Right lobe of liver (tissue), 6 donors: ENCODE data around the gene MPP2. TPM values are rescaled to one million over a fixed set of nuclear protein-coding genes. Genes with fewer than 3 reads are reported as not detected.

Source experiments
- ATAC-seq, 4 donors: fragments of 200-7000 bp; cut with Tn5 transposase; one replicate each; pipeline ENCODE4 v1.9.1; 2020; ENCODE audit warnings: mild to moderate bottlenecking in 4 of 4, moderate library complexity in 4 of 4
- DNase-seq, 3 donors: peaks; one replicate each; pipeline ENCODE4 v3.0.0-alpha.2; 2020
- H3K27ac ChIP-seq, 3 donors: fragments of 200-600 bp; one replicate each; pipeline ENCODE4 v1.8.0; 2022
- H3K27me3 ChIP-seq, 2 donors: fragments of 200-600 bp; one replicate each; pipeline ENCODE4 v1.8.0; 2022
- H3K36me3 ChIP-seq, 4 donors: fragments of 200-600 bp; sonication (generic) in 1 of 4; one replicate each; pipeline versions ENCODE4 v1.5.1 to v1.8.0; 2017 to 2022; ENCODE audit warnings: control low read depth in 1 of 4
- H3K4me1 ChIP-seq, 4 donors: fragments of 200-600 bp; sonication (generic) in 1 of 4; one replicate each; pipeline versions ENCODE4 v1.5.1 to v1.8.0; 2017 to 2022; ENCODE audit warnings: control low read depth in 1 of 4
- H3K4me3 ChIP-seq, 3 donors: fragments of 200-600 bp; one replicate each; pipeline ENCODE4 v1.8.0; 2022
- H3K9me3 ChIP-seq, 4 donors: fragments of 200-600 bp; sonication (generic) in 1 of 4; one replicate each; pipeline versions ENCODE4 v1.5.1 to v1.8.0; 2017 to 2022; ENCODE audit warnings: control low read depth in 1 of 4
- POLR2A ChIP-seq: fragments of 450-650 bp; IDR thresholded peaks from one replicate; pipeline ENCODE4 v1.6.1; 2017; ENCODE audit warnings: antibody characterized with exemption, mild to moderate bottlenecking
- WGBS: methylation state at CpG from one replicate; pipeline ENCODE4 v1.1.6; 2018; ENCODE audit warnings: low coverage, low lambda C conversion rate; ENCODE audit not compliant: insufficient coverage; ENCODE audit errors: missing lambda C conversion rate; 5-methylcytosine and 5-hydroxymethylcytosine counted together
- intact Hi-C, 2 donors: fragments of 100-400 bp; cut with DNase I; formaldehyde crosslinking; loops; one replicate each; pipeline versions ENCODE4 v1.11.2 to v1.14.1; 2022
- total RNA-seq, 6 experiments: library from RNA; depleted of rRNA in 2 of 6; stranded (reverse); fragments of >200 nt in 2 of 6; fragmentation: NEBNext Ultra II Directional in 3 of 6; extraction: Animal tissue kit (Norgen Biotek cat#: 25700) in 3 of 6; gene quantifications; one replicate each; pipeline versions ENCODE4 v1.1.0 to v1.2.4, GENCODE V29; 2016 to 2023
- TF ChIP-seq, protein P1 (sequence below), 4 donors: fragments of 200-600 bp in 3 of 4; fragments of 450-650 bp in 1 of 4; IDR thresholded peaks; one replicate each; pipeline versions ENCODE4 v1.5.1 to v1.8.0; 2016 to 2022; ENCODE audit warnings: antibody characterized with exemption in 4 of 4, mild to moderate bottlenecking in 2 of 4
- donor health status: DM: no; HTN: yes; CAD: no.
- donor health status: DM: no; HTN: no; CAD: no.
- donor health status: DM: no; HTN: no; CAD: no.
- donor health status: DM: no; HTN: yes; CAD: no.
- donor health status: DM: no; HTN: yes; CAD: no.

MPP2 gene
- total RNA-seq, 6 experiments from 2014 or later = 0.13 to 1.2 (median 0.18) TPM; not detected in 3

DNA sequence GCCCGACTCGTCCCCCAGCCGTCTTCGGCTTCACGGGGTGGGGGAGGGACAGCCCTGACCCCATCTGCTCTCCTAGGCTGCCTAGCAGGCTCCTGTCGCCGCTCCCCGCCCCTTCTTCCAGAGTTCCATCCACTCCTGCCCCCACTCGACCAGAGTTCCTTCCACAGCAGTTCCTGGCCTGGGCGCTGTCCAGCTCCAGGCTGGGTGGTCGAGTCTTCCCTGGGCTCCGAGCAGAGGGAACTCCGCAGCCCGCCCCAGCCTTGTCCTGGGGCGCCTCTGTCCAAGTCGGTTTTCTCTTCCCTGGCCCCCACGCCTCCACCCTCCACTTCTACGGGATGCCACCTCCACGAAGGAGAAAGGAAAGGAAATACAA, 45.0 kb upstream of the MPP2 start:
- no peak for DNase-seq
- TF ChIP-seq, protein P1, sequence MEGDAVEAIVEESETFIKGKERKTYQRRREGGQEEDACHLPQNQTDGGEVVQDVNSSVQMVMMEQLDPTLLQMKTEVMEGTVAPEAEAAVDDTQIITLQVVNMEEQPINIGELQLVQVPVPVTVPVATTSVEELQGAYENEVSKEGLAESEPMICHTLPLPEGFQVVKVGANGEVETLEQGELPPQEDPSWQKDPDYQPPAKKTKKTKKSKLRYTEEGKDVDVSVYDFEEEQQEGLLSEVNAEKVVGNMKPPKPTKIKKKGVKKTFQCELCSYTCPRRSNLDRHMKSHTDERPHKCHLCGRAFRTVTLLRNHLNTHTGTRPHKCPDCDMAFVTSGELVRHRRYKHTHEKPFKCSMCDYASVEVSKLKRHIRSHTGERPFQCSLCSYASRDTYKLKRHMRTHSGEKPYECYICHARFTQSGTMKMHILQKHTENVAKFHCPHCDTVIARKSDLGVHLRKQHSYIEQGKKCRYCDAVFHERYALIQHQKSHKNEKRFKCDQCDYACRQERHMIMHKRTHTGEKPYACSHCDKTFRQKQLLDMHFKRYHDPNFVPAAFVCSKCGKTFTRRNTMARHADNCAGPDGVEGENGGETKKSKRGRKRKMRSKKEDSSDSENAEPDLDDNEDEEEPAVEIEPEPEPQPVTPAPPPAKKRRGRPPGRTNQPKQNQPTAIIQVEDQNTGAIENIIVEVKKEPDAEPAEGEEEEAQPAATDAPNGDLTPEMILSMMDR (IDR thresholded peaks at IDR 0.05) = no peak
- no peak for TF ChIP-seq POLR2A
- Histone ChIP-seq H3K9me3 (no peaks in the 10 kb centered on the region), H3K36me3 (no peaks in the 10 kb centered on the region), H3K27ac (no peak overlapping the region), H3K4me1 (no peaks in the 10 kb centered on the region), H3K27me3 (peaks cover 0 to 6% of the 10 kb centered on the region in 2 donors), H3K4me3 (no peak overlapping the region)
- intact Hi-C loops = no loop called here
- no peak for ATAC-seq
- 12% methylated on average over 11 of the region's 19 CpGs for WGBS

DNA sequence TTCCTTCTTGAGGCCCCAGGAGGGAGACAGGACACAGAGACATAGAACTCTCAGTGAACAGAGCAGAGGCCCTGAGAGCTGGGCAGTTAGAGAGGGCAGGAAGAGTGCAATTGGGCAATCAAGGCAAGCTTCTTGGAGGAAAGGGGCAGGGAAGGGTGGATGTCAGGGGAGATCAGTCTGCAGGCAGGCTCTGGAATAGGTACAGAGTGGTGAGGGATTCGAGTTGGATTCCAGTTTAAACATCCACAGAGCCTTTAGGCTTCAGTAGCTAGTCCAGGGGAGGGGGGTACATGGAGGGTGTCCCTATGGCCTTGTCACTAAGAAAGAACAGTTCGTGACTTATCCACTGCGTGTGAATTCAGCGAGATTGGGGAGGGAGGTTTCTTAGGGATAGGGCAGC, 44.4 kb upstream of the MPP2 start:
- intact Hi-C loops = no loop called here

DNA sequence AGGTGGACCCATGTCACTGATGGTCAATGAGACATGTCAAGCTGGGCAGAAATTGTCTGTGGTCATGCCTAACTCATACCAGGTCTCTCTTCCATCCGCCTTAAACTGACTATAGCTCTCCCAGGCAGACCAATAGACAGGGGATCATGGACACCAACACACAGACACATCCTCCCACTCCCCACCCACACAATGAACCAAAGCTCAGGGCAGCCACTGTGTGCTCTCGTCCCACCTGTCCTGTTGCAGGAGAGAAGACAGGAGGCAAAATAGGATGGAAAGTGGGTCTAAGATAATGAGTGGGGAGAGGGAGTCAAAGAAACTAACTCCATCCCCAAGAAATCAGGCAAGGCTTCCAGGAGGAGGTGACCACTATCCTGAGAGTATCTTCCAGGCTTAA, 43.2 kb upstream of the MPP2 start:
- peaks cover 0 to 6% of the 10 kb centered on the region in 2 donors for H3K27me3 ChIP-seq

More for the DNA sequence above, 44.4 kb upstream of the MPP2 start:
- 83% methylated on average over 1 of the region's 4 CpGs for WGBS
- ATAC-seq = no peak
- Histone ChIP-seq H3K4me3 (no peak overlapping the region), H3K36me3 (no peaks in the 10 kb centered on the region), H3K27me3 (peaks cover 0 to 6% of the 10 kb centered on the region in 2 donors), H3K4me1 (no peaks in the 10 kb centered on the region), H3K9me3 (no peaks in the 10 kb centered on the region), H3K27ac (no peak overlapping the region)
- TF ChIP-seq, protein P1 (IDR thresholded peaks at IDR 0.05) = no peak
- TF ChIP-seq POLR2A = no peak
- DNase-seq = no peak

DNA sequence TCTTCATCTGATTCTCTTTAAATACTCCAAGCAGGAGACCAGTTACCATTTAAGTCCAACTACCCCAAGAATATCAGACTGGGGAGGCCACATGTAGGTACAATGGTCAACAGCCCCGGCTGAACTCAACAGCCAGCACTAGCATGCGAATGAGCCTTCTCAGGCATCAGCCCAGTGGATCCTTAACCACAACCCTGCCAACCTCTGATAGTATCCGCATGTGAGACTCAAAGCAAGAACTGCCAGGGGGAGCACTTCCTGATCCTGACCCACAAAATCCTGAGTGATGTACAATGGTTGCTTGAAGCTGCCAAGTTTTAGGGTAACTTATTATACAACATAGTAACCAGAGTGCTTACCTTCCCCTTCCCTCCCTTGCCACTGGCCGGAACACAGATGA, 42.4 kb upstream of the MPP2 start:
- Histone ChIP-seq H3K27me3 (peaks cover 0 to 6% of the 10 kb centered on the region in 2 donors), H3K4me3 (no peak overlapping the region), H3K36me3 (no peaks in the 10 kb centered on the region), H3K27ac (no peak overlapping the region), H3K9me3 (no peaks in the 10 kb centered on the region), H3K4me1 (no peaks in the 10 kb centered on the region)
- DNase-seq (peak in 1 of 3 donors; percentile 12), ATAC-seq (peak in 1 of 4 donors; percentile 40)
- intact Hi-C loops = loop anchor here (10.0 kb wide), 2 partner anchors 95 to 215 kb away; no protein-coding TSS in a partner anchor
- TF ChIP-seq, protein P1 (IDR thresholded peaks at IDR 0.05) = no peak
- TF ChIP-seq POLR2A = no peak
- WGBS = no CpG with 5 or more reads among the region's 4 CpGs

More for the DNA sequence above, 43.2 kb upstream of the MPP2 start:
- no peaks in the 10 kb centered on the region for H3K36me3 ChIP-seq
- H3K4me3 ChIP-seq = no peak overlapping the region
- ATAC-seq (no peak), DNase-seq (no peak)
- no peak overlapping the region for H3K27ac ChIP-seq
- intact Hi-C loops = no loop called here
- TF ChIP-seq, protein P1 (IDR thresholded peaks at IDR 0.05) = no peak
- TF ChIP-seq POLR2A = no peak
- H3K9me3 ChIP-seq = no peaks in the 10 kb centered on the region
- H3K4me1 ChIP-seq = no peaks in the 10 kb centered on the region
- WGBS = 85% methylated on average over 2 of the region's 2 CpGs

DNA sequence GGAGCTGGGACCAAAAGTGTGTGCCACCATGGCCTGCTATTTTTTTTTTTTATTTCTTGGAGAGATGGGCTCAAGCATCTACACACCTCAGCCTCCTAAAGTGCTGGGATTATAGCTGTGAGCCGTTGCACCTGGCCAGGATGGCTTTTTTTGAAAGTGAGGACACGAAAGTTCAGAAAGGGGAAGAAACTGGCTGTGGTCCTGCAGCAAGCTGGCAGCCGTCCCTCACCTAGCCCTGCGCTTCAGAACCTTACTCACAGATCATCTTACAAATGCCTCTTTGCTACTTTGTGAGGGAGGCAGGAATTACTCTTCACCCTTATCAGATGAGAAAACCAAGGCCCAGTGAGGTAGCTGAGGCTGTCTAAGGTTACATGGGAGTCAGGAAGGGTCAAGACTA, 39.4 kb upstream of the MPP2 start:
- ATAC-seq (no peak), DNase-seq (no peak)
- Histone ChIP-seq H3K27ac (no peak overlapping the region), H3K4me1 (no peaks in the 10 kb centered on the region), H3K36me3 (no peaks in the 10 kb centered on the region), H3K27me3 (no peaks in the 10 kb centered on the region), H3K4me3 (no peak overlapping the region), H3K9me3 (no peaks in the 10 kb centered on the region)
- intact Hi-C loops = loop anchor here (10.0 kb wide), 2 partner anchors 98 to 218 kb away; no protein-coding TSS in a partner anchor
- TF ChIP-seq, protein P1 (IDR thresholded peaks at IDR 0.05) = no peak
- TF ChIP-seq POLR2A = no peak
- WGBS = 64% methylated on average over 4 of the region's 4 CpGs
